PC-3 (cell line): Measurements from ENCODE around the gene TESK1.
"Not testable (repeated sequence)": the region's sequence is repeated elsewhere in the genome, so short reads cannot be mapped to it uniquely, and the experiment has no call there.

ENCODE experiments used
- EZH2 ChIP-seq: fragments of 300-600 bp; sonication (generic); IDR thresholded peaks from one replicate; pipeline ENCODE4 v1.6.1; 2017; ENCODE audit warnings: antibody characterized with exemption, mild to moderate bottlenecking, low read length; ENCODE audit not compliant: unreplicated experiment
- TF ChIP-seq, protein P1 (sequence below): fragments of 300-600 bp; sonication (generic); conservative IDR thresholded peaks from 2 replicates; pipeline ENCODE4 v1.5.1; 2017; ENCODE audit warnings: antibody characterized with exemption, low read depth, mild to moderate bottlenecking, low read length

DNA sequence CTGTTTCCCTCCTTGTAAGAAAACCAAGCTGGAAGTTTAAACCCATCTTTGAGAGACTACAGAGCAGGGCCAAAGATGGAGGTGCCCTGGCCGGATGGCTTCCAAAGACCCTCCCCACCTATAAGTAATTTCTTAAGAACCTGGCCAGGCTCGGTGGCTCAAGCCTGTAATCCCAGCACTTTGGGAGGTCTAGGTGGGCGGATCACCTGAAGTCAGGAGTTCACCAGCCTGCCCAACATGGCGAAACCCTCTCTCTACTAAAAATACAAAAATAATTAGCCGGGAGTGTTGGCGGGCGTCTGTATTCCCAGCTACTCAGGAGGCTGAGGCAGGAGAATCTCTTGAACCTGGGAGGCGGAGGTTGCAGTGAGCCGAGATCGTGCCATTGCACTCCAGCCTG, 40.7 kb downstream of the TESK1 start:
- TF ChIP-seq, protein P1, sequence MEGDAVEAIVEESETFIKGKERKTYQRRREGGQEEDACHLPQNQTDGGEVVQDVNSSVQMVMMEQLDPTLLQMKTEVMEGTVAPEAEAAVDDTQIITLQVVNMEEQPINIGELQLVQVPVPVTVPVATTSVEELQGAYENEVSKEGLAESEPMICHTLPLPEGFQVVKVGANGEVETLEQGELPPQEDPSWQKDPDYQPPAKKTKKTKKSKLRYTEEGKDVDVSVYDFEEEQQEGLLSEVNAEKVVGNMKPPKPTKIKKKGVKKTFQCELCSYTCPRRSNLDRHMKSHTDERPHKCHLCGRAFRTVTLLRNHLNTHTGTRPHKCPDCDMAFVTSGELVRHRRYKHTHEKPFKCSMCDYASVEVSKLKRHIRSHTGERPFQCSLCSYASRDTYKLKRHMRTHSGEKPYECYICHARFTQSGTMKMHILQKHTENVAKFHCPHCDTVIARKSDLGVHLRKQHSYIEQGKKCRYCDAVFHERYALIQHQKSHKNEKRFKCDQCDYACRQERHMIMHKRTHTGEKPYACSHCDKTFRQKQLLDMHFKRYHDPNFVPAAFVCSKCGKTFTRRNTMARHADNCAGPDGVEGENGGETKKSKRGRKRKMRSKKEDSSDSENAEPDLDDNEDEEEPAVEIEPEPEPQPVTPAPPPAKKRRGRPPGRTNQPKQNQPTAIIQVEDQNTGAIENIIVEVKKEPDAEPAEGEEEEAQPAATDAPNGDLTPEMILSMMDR = not testable (repeated sequence)
- TF ChIP-seq EZH2 = not testable (repeated sequence)
